IPS DF 4.7 (cell line): Measurements from ENCODE around the gene ONECUT3.

Experiments
- DNase-seq: peaks from one replicate; pipeline ENCODE4 v3.0.0-alpha.2; 2013; ENCODE audit warnings: low spot score; ENCODE audit errors: extremely low read depth

The ONECUT3 gene

DNA sequence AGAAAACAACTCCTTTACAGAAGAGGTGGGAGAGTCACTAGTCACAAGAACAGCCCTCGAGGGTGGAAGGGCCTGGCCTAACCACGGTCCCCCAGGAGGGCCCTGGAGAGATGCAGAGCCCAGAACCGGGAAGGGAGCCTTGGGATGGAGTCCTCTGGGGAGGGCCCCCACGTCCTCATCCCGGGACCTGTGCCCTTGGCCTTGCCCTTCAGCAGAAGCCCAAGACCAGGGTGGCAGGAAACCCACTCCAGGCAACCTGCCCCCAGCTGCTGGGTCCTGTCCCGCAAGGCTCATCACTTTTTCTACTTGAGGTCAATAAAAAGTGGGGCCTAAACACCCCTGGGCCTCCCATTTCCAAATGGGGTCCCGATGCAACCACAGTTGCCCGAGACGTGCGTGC, 61.1 kb downstream of the ONECUT3 start:
- no peak for DNase-seq

GRCh38 chr19:1814833-1815604, 61.7 kb downstream of the ONECUT3 start:
- DNase-seq, result no peak

- no peak for DNase-seq
Observed at GRCh38 chr19:1815605-1816529, 62.6 kb downstream of the ONECUT3 start.

DNA sequence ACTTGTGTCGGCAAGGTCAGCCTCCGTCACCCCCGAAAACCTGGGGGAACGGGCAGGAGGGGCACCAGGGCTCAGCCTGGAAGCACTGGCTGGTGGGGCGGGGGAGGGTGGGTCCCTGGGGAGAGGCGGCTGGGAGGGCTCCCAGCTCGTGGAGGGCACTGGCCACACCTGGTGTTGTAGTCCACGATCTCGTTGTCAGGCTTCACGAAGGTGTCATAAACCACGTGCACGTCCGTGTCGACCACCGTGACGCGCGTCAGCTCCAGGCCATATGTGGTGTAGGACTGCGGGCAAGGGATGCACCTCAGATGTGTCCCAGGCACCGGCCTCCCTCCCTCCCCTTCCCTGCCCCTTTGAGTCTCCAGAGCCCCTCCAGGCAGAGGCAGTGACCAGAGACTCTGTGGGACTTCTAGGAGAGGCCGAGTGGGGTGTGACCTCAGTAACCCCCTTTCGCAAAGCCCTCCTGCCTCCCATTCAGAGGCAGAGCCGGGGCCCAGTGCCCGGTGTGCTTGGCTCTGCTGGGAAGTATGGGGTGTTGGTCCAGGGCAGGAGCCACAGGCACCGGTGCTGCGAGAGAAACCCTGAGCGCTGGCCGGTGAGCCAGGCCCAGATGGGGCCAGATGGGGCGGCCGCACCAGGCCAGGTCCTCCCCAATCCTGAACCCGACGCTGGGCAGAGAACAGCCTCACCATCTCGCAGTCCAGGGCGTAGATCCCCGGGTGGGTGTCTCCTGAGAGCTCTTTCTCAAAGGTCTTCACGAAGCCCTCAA, 63.4 kb downstream of the ONECUT3 start:
- no peak for DNase-seq

GRCh38 chr19:1817553-1818179, 64.4 kb downstream of the ONECUT3 start:
- DNase-seq, result no peak

- DNase-seq, result no peak
Observed at GRCh38 chr19:1818549-1819195, 65.4 kb downstream of the ONECUT3 start.

GRCh38 chr19:1819341-1820255, 66.3 kb downstream of the ONECUT3 start:
- DNase-seq, result no peak

DNA sequence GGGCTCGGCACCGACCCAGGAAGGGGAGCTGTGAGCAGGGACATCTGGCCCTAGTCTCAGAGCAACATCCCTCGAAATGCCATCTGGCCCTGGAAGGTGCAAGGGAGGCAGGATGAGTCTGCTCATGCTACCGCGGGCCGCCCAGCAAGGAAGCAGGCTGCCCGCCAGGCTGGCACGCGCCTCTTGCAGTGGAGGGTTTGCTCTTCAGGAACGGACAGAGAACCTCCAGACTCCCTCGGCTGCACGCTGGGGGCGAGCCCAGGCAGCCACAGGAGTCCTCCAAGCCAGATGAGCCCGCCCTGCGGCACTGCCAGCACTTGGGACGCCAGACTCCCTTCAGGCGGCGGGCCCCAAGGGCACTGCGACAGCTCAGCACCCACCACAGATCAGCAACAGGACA, 68.9 kb downstream of the ONECUT3 start:
- no peak for DNase-seq

DNA sequence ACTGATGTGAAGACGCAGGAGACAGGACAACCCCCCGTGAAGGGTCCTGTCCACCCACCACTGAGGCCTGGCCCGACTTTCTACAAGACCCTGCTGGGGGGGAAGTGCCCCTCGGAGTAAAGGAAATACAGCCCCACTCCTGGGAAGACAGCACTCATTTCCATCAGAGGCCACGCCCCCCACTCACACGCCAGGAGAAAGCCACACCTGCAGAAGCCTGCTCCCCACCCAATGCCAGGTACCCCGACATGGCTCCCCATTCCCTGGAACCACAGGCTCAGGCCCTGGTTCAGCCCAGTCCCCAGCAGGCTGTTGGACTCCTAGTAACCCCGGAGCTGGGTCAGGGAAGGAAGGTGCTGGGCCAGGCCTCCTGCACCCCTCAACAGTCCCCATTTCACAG, 69.7 kb downstream of the ONECUT3 start:
- no peak for DNase-seq

GRCh38 chr19:1823539-1824251, 70.4 kb downstream of the ONECUT3 start:
- no peak for DNase-seq

- no peak for DNase-seq
Observed at GRCh38 chr19:1824252-1824622, 70.9 kb downstream of the ONECUT3 start.

DNA sequence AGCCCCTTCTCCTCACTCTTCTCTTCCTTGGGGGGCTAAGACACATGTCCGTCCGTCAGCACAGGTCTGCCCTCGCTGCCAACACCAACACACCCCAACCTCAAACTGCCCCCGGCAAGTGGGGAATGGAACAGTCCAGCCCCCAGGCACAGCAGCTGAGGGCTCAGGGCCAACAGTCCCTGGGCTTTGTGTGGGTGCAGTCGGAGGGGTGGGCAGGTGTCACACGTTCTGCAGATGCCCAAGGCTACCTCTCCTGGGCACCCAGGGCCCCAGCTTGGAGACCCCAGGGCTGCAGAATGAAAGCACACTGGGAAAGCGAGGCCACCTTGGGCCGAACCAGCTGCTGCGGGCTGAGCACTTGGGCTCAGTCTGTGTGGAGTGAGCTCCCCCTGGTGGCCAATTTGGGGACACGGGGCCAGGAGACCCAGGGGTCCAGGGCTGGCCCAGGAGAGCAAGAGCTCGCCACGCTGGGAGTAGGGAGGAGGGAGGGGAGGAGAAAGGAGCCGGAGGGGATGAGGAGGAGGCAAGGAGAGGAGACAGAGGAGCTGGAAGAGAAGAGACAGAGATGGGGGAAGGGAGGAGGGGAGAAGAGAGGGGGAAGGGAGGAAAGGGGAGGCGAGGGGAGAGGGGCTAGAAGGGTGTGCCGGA, 72.7 kb downstream of the ONECUT3 start:
- DNase-seq, result no peak

DNA sequence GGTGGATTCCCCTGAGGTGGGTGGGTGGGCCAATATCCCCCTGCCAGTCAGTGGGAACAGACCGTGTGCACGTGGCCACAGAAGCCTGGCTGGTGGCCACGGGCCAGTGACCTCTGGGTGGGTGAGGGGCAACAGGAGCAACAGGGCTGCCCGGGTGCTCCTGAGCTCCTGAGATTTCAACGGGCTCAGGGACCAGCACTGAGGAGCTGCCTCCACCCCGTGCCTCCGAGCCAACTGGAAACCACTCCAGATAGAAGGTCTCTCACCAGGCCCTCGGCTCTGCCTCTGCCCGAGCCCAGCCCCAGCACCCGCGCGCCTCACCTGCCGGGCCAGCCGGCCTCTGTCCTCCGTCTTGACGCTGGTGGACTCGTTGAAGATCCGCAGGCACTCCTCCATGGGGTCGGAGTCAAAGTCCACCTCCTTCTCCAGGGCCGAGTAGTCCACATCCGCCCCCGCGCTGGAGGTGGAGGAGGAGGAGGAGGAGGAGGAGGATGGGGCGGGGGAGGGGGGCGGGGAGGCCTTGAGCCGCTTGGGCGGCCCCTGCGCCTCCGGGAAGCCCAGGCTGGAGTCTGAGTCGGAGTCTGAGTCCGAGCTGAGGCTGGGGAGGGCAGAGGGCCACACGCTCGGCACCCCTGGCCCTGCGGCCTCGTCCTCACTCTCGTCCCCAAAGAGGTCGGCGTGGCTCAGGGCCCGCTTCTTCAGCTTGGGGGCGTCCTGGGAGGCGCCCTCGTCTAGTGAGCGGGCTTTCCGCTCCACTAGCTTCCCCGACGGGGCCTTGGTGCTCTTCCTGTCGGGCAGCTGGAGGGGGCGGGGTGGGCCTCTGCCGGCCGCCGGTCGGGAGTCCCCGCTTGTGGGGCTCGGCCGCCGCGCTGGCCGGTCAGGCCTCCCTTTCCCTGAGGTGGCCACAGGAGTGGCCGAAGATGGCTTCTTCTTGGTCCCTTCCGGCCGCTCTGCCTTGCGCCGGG, 73.5 kb downstream of the ONECUT3 start:
- DNase-seq, result no peak

- DNase-seq, result no peak
Observed at GRCh38 chr19:1827566-1828278, 74.4 kb downstream of the ONECUT3 start.

- no peak for DNase-seq
Observed at GRCh38 chr19:1828279-1829238, 75.3 kb downstream of the ONECUT3 start.

DNA sequence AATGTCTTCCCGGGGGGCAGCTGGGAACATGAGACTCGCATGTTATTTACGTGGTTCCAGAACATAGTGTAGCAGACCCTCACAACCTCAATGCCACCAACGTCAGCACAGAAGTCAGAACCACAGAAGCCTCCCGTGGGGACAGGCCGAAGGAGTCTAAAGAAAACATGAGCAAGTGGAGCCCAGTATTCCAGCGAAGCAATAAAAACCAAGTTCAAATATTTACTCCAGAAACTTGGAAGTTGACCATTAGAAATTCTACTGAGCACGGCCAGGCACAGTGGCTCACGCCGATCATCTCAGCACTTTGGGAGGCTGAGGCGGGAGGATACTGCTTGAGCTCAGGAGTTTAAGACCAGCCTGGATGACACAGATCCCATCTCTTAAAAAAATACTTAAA, 76.7 kb downstream of the ONECUT3 start:
- no peak for DNase-seq
